ENCODE measurements around the gene GNAT3.

The GNAT3 gene

GRCh38 chr7:80511964-80512363 lies at the start of gene GNAT3:
Gene GNAT3, minus strand, starts transcription at chr7:80512064. Its CDS starts 138 bp downstream, at chr7:80511926.
- DNase-seq (ENCODE audit: low read depth), result no peak

- no peak for DNase-seq (ENCODE audit: low read depth)
These were observed 46.3 kb upstream of the GNAT3 start for GRCh38 chr7:80558116-80558515.

- peak; percentile 12 for DNase-seq (ENCODE audit: low read depth)
These were observed 40.3 kb upstream of the GNAT3 start for GRCh38 chr7:80552031-80552694.

GRCh38 chr7:80550005-80550404 lies 38.1 kb upstream of the GNAT3 start:
- no peak for DNase-seq (ENCODE audit: low read depth)

GRCh38 chr7:80548840-80549530 lies 37.1 kb upstream of the GNAT3 start:
- DNase-seq (ENCODE audit: low read depth), result no peak

GRCh38 chr7:80542398-80542797 lies 30.5 kb upstream of the GNAT3 start:
- peak; percentile 85 for DNase-seq (ENCODE audit: low read depth)

GRCh38 chr7:80540836-80541235 lies 29.0 kb upstream of the GNAT3 start:
- no peak for DNase-seq (ENCODE audit: low read depth)

- DNase-seq (ENCODE audit: low read depth), result no peak
These were observed 25.2 kb upstream of the GNAT3 start for GRCh38 chr7:80537091-80537490.

GRCh38 chr7:80536426-80536825 lies 24.6 kb upstream of the GNAT3 start:
- DNase-seq (ENCODE audit: low read depth), result no peak

- DNase-seq (ENCODE audit: low read depth), result no peak
These were observed 21.4 kb upstream of the GNAT3 start for GRCh38 chr7:80533287-80533686.

GRCh38 chr7:80532153-80532552 lies 20.3 kb upstream of the GNAT3 start:
- DNase-seq (ENCODE audit: low read depth), result no peak

- DNase-seq (ENCODE audit: low read depth), result no peak
These were observed 18.3 kb upstream of the GNAT3 start for GRCh38 chr7:80530136-80530535.

- DNase-seq (ENCODE audit: low read depth), result no peak
These were observed 17.5 kb upstream of the GNAT3 start for GRCh38 chr7:80529362-80529761.

GRCh38 chr7:80528689-80529088 lies 16.8 kb upstream of the GNAT3 start:
- no peak for DNase-seq (ENCODE audit: low read depth)

GRCh38 chr7:80526472-80526871 lies 14.6 kb upstream of the GNAT3 start:
- no peak for DNase-seq (ENCODE audit: low read depth)

- DNase-seq (ENCODE audit: low read depth), result no peak
These were observed 12.8 kb upstream of the GNAT3 start for GRCh38 chr7:80524693-80525092.

- DNase-seq (ENCODE audit: low read depth), result no peak
These were observed 9.9 kb upstream of the GNAT3 start for GRCh38 chr7:80521809-80522208.

GRCh38 chr7:80520199-80520598 lies 8.3 kb upstream of the GNAT3 start:
- peak; percentile 34 for DNase-seq (ENCODE audit: low read depth)

GRCh38 chr7:80517282-80517747 lies 5.5 kb upstream of the GNAT3 start:
- DNase-seq (ENCODE audit: low read depth), result no peak

- no peak for DNase-seq (ENCODE audit: low read depth)
These were observed 3.4 kb upstream of the GNAT3 start for GRCh38 chr7:80515298-80515697.

- DNase-seq (ENCODE audit: low read depth), result no peak
These were observed 1.8 kb downstream of the GNAT3 start for GRCh38 chr7:80510021-80510420.

- no peak for DNase-seq (ENCODE audit: low read depth)
These were observed 3.4 kb downstream of the GNAT3 start for GRCh38 chr7:80508440-80508839.

- no peak for DNase-seq (ENCODE audit: low read depth)
These were observed 5.9 kb downstream of the GNAT3 start for GRCh38 chr7:80505900-80506500.

Measured in amniotic epithelial cell (primary cell).